HEK293 (cell line): Measurements from ENCODE around the gene NPTN.
A peak's percentile ranks its signal among the peaks of the same experiment; 100 is the strongest.

Source experiments
- CTCF ChIA-PET: fragments of 350-600 bp; formaldehyde crosslinking; extraction: SDS; loops from one replicate; lab custom pipeline; 2021; ENCODE audit warnings: antibody characterized with exemption; lab: Yijun Ruan, JAX
- POLR2A ChIA-PET: fragments of 300-600 bp; formaldehyde crosslinking; extraction: SDS; loops from one replicate; lab custom pipeline; 2020; ENCODE audit warnings: antibody characterized with exemption, inconsistent platforms; lab: Yijun Ruan, JAX
- H3K27ac ChIP-seq: fragments of 200-500 bp; sonication (Bioruptor generic); 2 replicates; pipeline ENCODE4 v1.5.1; 2014; ENCODE audit warnings: low read depth, low read length, control low read depth, inconsistent platforms; ENCODE audit errors: extremely low read depth
- H3K36me3 ChIP-seq, 2 experiments: fragments of 200-500 bp in 1 of 2; sonication (Bioruptor generic) in 1 of 2; 1 replicate in 1 of 2; 2 replicates in 1 of 2; pipeline ENCODE4 v1.5.1; 2014 to 2017; ENCODE audit warnings: inconsistent platforms in 2 of 2, low read length in 2 of 2; ENCODE audit not compliant: control insufficient read depth in 2 of 2, insufficient read depth in 1 of 2
- H3K4me1 ChIP-seq: fragments of 200-500 bp; sonication (Bioruptor generic); 2 replicates; pipeline ENCODE4 v1.5.1; 2014; ENCODE audit warnings: mild to moderate bottlenecking, low read length, inconsistent platforms; ENCODE audit not compliant: control insufficient read depth, insufficient read depth
- H3K4me3 ChIP-seq: 2 replicates; pipeline ENCODE4 v1.5.1; 2011; ENCODE audit warnings: low read depth, mild to moderate bottlenecking, control low read depth, low read length, moderate library complexity
- H3K9me3 ChIP-seq: fragments of 200-500 bp; sonication (Bioruptor generic); 2 replicates; pipeline ENCODE4 v1.5.1; 2014; ENCODE audit warnings: low read depth, low read length, inconsistent platforms; ENCODE audit not compliant: control insufficient read depth, insufficient read depth
- BCL11B ChIP-seq: fragments of 450-650 bp; formaldehyde crosslinking; IDR thresholded peaks from 2 replicates; pipeline ENCODE4 v1.5.1; 2016; ENCODE audit warnings: low read depth, missing biosample characterization, missing genetic modification characterization
- EGR2 ChIP-seq: fragments of 450-650 bp; formaldehyde crosslinking; IDR thresholded peaks from 2 replicates; pipeline ENCODE4 v1.5.1; 2016; ENCODE audit warnings: low read depth, missing biosample characterization, missing genetic modification characterization
- KLF7 ChIP-seq: fragments of 450-650 bp; formaldehyde crosslinking; IDR thresholded peaks from 2 replicates; pipeline ENCODE4 v1.5.1; 2016; ENCODE audit warnings: missing biosample characterization, missing genetic modification characterization, borderline replicate concordance
- KLF8 ChIP-seq: fragments of 450-650 bp; formaldehyde crosslinking; IDR thresholded peaks from 2 replicates; pipeline ENCODE4 v1.5.1; 2016; ENCODE audit warnings: missing biosample characterization, missing genetic modification characterization
- OSR2 ChIP-seq: fragments of 450-650 bp; formaldehyde crosslinking; IDR thresholded peaks from 2 replicates; pipeline ENCODE4 v1.5.1; 2016; ENCODE audit warnings: missing biosample characterization, missing genetic modification characterization
- SCRT2 ChIP-seq: fragments of 450-650 bp; formaldehyde crosslinking; IDR thresholded peaks from 2 replicates; pipeline ENCODE4 v1.5.1; 2016; ENCODE audit warnings: missing biosample characterization, missing genetic modification characterization
- ZBTB21 ChIP-seq: fragments of 450-650 bp; formaldehyde crosslinking; IDR thresholded peaks from 2 replicates; pipeline ENCODE4 v1.5.1; 2017; ENCODE audit warnings: missing biosample characterization, missing genetic modification characterization
- ZEB2 ChIP-seq: fragments of 450-650 bp; formaldehyde crosslinking; IDR thresholded peaks from 2 replicates; pipeline ENCODE4 v1.5.1; 2016; ENCODE audit warnings: missing biosample characterization, missing genetic modification characterization
- ZFHX2 ChIP-seq: fragments of 450-650 bp; formaldehyde crosslinking; conservative IDR thresholded peaks from 2 replicates; pipeline ENCODE4 v1.5.1; 2016; ENCODE audit warnings: missing biosample characterization, missing genetic modification characterization
- ZFP37 ChIP-seq: fragments of 450-650 bp; formaldehyde crosslinking; IDR thresholded peaks from 2 replicates; pipeline ENCODE4 v1.5.1; 2016; ENCODE audit warnings: missing biosample characterization, missing genetic modification characterization
- ZNF146 ChIP-seq: fragments of 450-650 bp; formaldehyde crosslinking; IDR thresholded peaks from 2 replicates; pipeline ENCODE4 v1.5.1; 2016; ENCODE audit warnings: missing biosample characterization, missing genetic modification characterization
- ZNF155 ChIP-seq: fragments of 450-650 bp; formaldehyde crosslinking; IDR thresholded peaks from 2 replicates; pipeline ENCODE4 v1.5.1; 2016; ENCODE audit warnings: missing biosample characterization, missing genetic modification characterization
- ZNF211 ChIP-seq: fragments of 450-650 bp; formaldehyde crosslinking; IDR thresholded peaks from 2 replicates; pipeline ENCODE4 v1.5.1; 2016; ENCODE audit warnings: low read depth, missing biosample characterization, missing genetic modification characterization
- ZNF629 ChIP-seq: fragments of 450-650 bp; formaldehyde crosslinking; IDR thresholded peaks from 2 replicates; pipeline ENCODE4 v1.5.1; 2017; ENCODE audit warnings: missing biosample characterization, missing genetic modification characterization
- TF ChIP-seq, protein P1 (sequence below): fragments of 450-650 bp; formaldehyde crosslinking; IDR thresholded peaks from 2 replicates; pipeline ENCODE4 v1.5.1; 2017; ENCODE audit warnings: missing biosample characterization, missing genetic modification characterization
- TF ChIP-seq, protein P2 (sequence below): fragments of 450-650 bp; formaldehyde crosslinking; IDR thresholded peaks from 2 replicates; pipeline ENCODE4 v1.5.1; 2016; ENCODE audit warnings: missing biosample characterization, missing genetic modification characterization
- TF ChIP-seq, protein P3 (sequence below): fragments of 450-650 bp; formaldehyde crosslinking; IDR thresholded peaks from 2 replicates; pipeline ENCODE4 v1.5.1; 2016; ENCODE audit warnings: missing biosample characterization, missing genetic modification characterization, low read depth
- TF ChIP-seq, protein P4 (sequence below): fragments of 450-650 bp; formaldehyde crosslinking; IDR thresholded peaks from 2 replicates; pipeline ENCODE4 v1.5.1; 2016; ENCODE audit warnings: missing biosample characterization, missing genetic modification characterization
- TF ChIP-seq, protein P5 (sequence below): fragments of 450-650 bp; formaldehyde crosslinking; IDR thresholded peaks from 2 replicates; pipeline ENCODE4 v1.5.1; 2017; ENCODE audit warnings: missing biosample characterization, missing genetic modification characterization

The NPTN gene

DNA sequence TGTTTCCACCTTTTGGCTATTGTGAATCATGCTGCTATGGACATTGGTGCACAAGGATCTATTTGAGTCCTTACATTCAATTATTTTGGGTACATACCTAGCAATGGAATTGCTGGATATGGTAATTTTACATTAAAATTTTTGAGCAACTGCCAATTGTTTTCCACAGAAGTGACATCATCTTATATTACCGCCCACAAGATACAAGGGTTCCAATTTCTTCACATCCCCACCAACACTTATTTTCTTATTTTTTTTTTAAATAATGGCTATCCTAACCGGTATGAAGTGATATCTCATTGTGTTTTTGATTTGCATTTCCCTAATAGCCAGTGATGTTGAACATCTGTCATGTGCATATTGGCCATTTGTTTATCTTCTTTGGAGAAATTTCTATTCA, 22.5 kb upstream of the NPTN start:
- CTCF ChIA-PET = interaction anchor here (0.7 kb wide), 1 partner anchor 39 kb away, joined by 3 read pairs; no protein-coding TSS in a partner anchor
- H3K27ac ChIP-seq = no peak overlapping the region
- no peaks in the 10 kb centered on the region for H3K36me3 ChIP-seq
- POLR2A ChIA-PET = no interaction called here
- no peak overlapping the region for H3K4me3 ChIP-seq
- peak; percentile 17; the same call in 1 of the 2 replicates for TF ChIP-seq ZBTB21 (tag by site-specific recombination)
- no peak for TF ChIP-seq ZFP37
- TF ChIP-seq, protein P1, sequence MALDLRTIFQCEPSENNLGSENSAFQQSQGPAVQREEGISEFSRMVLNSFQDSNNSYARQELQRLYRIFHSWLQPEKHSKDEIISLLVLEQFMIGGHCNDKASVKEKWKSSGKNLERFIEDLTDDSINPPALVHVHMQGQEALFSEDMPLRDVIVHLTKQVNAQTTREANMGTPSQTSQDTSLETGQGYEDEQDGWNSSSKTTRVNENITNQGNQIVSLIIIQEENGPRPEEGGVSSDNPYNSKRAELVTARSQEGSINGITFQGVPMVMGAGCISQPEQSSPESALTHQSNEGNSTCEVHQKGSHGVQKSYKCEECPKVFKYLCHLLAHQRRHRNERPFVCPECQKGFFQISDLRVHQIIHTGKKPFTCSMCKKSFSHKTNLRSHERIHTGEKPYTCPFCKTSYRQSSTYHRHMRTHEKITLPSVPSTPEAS (tag by site-specific recombination) = no peak
- TF ChIP-seq, protein P2, sequence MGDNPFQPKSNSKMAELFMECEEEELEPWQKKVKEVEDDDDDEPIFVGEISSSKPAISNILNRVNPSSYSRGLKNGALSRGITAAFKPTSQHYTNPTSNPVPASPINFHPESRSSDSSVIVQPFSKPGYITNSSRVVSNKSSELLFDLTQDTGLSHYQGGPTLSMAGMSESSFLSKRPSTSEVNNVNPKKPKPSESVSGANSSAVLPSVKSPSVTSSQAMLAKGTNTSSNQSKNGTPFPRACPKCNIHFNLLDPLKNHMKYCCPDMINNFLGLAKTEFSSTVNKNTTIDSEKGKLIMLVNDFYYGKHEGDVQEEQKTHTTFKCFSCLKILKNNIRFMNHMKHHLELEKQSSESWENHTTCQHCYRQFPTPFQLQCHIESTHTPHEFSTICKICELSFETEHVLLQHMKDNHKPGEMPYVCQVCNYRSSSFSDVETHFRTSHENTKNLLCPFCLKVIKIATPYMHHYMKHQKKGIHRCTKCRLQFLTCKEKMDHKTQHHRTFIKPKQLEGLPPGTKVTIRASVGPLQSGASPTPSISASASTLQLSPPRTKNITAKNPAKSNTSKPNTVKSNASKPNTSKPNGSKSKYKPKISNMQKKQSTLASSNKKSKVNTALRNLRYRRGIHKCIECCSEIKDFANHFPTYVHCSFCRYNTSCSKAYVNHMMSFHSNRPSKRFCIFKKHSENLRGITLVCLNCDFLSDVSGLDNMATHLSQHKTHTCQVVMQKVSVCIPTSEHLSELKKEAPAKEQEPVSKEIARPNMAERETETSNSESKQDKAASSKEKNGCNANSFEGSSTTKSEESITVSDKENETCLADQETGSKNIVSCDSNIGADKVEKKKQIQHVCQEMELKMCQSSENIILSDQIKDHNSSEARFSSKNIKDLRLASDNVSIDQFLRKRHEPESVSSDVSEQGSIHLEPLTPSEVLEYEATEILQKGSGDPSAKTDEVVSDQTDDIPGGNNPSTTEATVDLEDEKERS (tag by site-specific recombination) = no peak
- TF ChIP-seq, protein P3, sequence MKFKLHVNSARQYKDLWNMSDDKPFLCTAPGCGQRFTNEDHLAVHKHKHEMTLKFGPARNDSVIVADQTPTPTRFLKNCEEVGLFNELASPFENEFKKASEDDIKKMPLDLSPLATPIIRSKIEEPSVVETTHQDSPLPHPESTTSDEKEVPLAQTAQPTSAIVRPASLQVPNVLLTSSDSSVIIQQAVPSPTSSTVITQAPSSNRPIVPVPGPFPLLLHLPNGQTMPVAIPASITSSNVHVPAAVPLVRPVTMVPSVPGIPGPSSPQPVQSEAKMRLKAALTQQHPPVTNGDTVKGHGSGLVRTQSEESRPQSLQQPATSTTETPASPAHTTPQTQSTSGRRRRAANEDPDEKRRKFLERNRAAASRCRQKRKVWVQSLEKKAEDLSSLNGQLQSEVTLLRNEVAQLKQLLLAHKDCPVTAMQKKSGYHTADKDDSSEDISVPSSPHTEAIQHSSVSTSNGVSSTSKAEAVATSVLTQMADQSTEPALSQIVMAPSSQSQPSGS (tag by site-specific recombination) = peak; percentile 89
- no peak for TF ChIP-seq ZNF146 (tag by site-specific recombination)
- TF ChIP-seq, protein P4, sequence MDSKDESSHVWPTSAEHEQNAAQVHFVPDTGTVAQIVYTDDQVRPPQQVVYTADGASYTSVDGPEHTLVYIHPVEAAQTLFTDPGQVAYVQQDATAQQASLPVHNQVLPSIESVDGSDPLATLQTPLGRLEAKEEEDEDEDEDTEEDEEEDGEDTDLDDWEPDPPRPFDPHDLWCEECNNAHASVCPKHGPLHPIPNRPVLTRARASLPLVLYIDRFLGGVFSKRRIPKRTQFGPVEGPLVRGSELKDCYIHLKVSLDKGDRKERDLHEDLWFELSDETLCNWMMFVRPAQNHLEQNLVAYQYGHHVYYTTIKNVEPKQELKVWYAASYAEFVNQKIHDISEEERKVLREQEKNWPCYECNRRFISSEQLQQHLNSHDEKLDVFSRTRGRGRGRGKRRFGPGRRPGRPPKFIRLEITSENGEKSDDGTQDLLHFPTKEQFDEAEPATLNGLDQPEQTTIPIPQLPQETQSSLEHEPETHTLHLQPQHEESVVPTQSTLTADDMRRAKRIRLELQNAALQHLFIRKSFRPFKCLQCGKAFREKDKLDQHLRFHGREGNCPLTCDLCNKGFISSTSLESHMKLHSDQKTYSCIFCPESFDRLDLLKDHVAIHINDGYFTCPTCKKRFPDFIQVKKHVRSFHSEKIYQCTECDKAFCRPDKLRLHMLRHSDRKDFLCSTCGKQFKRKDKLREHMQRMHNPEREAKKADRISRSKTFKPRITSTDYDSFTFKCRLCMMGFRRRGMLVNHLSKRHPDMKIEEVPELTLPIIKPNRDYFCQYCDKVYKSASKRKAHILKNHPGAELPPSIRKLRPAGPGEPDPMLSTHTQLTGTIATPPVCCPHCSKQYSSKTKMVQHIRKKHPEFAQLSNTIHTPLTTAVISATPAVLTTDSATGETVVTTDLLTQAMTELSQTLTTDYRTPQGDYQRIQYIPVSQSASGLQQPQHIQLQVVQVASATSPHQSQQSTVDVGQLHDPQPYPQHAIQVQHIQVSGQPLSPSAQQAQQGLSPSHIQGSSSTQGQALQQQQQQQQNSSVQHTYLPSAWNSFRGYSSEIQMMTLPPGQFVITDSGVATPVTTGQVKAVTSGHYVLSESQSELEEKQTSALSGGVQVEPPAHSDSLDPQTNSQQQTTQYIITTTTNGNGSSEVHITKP (tag by site-specific recombination) = 0 out of 2 replicates have a peak, but pooled peaks have one; percentile 11
- 0 out of 2 replicates have a peak, but pooled peaks have one; percentile 26 for TF ChIP-seq ZNF629 (tag by site-specific recombination)
- peak; percentile 53 for TF ChIP-seq ZFHX2
- 0 out of 2 replicates have a peak, but pooled peaks have one; percentile 22 for TF ChIP-seq EGR2
- TF ChIP-seq ZEB2 = 0 out of 2 replicates have a peak, but pooled peaks have one; percentile 31
- no peak for TF ChIP-seq ZNF155 (tag by site-specific recombination)
- TF ChIP-seq KLF8 (tag by site-specific recombination) = 0 out of 2 replicates have a peak, but pooled peaks have one; percentile 15
- peak; percentile 3; the same call in 1 of the 2 replicates for TF ChIP-seq SCRT2 (tag by site-specific recombination)
- TF ChIP-seq BCL11B (tag by site-specific recombination) = no peak
- H3K4me1 ChIP-seq = peaks cover 30% of the 10 kb centered on the region; the same call in 1 of the 2 replicates
- H3K9me3 ChIP-seq = no peaks in the 10 kb centered on the region

DNA sequence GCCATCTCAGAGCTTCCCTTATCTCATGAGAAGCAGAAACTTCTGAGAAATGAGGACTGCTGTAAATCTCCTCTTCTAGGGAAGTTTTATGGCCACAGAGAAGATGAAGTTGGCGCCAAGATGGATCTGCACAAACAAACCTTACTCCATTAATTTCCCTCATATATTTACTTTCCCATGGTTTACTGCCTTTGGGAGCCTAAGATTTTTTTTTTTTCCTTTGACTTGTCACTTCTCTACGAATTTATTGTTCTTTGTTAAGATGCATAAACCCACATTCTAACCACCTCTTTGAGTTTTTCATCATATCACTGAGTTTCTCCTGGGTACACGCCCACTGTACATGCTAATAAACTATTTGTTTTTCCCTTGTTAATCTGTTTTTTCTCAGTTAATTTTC, 21.5 kb upstream of the NPTN start:
- CTCF ChIA-PET = interaction anchor here (1.0 to 1.1 kb wide), 4 partner anchors 18 to 51 kb away, joined by 3 to 5 read pairs (median 4); no protein-coding TSS in a partner anchor
- H3K27ac ChIP-seq = peak overlapping the region; percentile 25; the same call in 1 of the 2 replicates
- POLR2A ChIA-PET = no interaction called here
- no peak overlapping the region for H3K4me3 ChIP-seq
- H3K36me3 ChIP-seq = no peaks in the 10 kb centered on the region
- peaks cover 22% of the 10 kb centered on the region; the same call in 1 of the 2 replicates for H3K4me1 ChIP-seq
- H3K9me3 ChIP-seq = no peaks in the 10 kb centered on the region
- TF ChIP-seq, protein P5, sequence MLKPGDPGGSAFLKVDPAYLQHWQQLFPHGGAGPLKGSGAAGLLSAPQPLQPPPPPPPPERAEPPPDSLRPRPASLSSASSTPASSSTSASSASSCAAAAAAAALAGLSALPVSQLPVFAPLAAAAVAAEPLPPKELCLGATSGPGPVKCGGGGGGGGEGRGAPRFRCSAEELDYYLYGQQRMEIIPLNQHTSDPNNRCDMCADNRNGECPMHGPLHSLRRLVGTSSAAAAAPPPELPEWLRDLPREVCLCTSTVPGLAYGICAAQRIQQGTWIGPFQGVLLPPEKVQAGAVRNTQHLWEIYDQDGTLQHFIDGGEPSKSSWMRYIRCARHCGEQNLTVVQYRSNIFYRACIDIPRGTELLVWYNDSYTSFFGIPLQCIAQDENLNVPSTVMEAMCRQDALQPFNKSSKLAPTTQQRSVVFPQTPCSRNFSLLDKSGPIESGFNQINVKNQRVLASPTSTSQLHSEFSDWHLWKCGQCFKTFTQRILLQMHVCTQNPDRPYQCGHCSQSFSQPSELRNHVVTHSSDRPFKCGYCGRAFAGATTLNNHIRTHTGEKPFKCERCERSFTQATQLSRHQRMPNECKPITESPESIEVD = peak; percentile 96
- TF ChIP-seq ZNF211 (peak; percentile 85), KLF7 (tag by site-specific recombination) (peak; percentile 70; the same call in 1 of the 2 replicates), OSR2 (tag by site-specific recombination) (peak; percentile 46; the same call in 1 of the 2 replicates)
- TF ChIP-seq, protein P4 (tag by site-specific recombination) = 0 out of 2 replicates have a peak, but pooled peaks have one; percentile 21
